Erythroblast (primary cell): ENCODE results near the gene PER1.

Experiments used
- GATA1 ChIP-seq: IDR thresholded peaks from 2 replicates; pipeline ENCODE4 v1.6.1; 2011; ENCODE audit warnings: low read depth, mild to moderate bottlenecking, control low read depth, low read length, moderate library complexity
- POLR2A ChIP-seq: IDR thresholded peaks from 2 replicates; pipeline ENCODE4 v1.6.1; 2011; ENCODE audit warnings: mild to moderate bottlenecking, low read length

DNA sequence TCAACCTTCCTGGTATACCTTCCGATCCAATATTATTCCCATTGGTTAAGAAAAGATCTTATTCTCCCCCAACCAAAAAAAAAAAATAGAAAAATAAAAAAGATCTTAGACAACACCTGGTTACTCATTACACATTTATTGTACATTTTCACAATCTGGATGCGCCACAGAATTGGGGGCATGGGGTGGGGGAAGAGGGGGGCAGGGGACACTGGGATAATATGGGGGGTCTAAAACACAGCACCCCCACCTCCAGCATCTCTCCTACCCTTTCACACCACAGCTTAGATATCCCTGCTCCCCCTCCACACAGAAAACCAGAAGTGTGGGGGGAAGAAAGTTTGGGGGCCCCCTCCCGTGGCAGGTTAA, 6.8 kb upstream of the PER1 start:
- TF ChIP-seq POLR2A, result no peak
- TF ChIP-seq GATA1, result no peak
